HG03159 (cell line): ENCODE measurements around the gene FAAP20.

ENCODE experiments used
- ATAC-seq: cut with Tn5 transposase; IDR thresholded peaks from one replicate; pipeline ENCODE4 v1.9.1; 2021; ENCODE audit warnings: mild to moderate bottlenecking, moderate library complexity; ENCODE audit not compliant: unreplicated experiment

FAAP20 gene

DNA sequence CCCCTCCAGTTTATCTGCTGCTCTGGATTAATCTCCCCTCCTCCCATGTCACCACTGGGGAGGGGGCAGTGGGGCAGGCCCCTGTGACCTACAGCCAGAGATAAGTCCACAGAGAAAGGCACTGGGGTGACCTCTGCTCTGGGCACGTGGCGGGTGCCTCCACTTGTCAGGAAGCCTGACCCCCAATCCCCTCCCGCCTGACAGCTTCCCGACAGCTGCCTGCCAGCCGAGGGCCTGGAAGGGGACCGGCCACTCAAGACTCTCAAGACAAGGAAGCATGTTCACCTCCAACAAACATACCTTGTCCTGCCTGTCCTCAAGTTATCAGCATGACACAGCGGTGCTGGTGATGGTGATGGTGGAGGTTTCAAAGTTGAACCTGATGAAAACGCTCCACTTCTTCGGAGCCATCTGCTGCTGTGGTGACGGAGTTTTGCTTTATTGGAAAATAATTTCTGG, 3.2 kb upstream of the FAAP20 start:
- ATAC-seq: no peak

- no peak for ATAC-seq
These were observed 2.5 kb upstream of the FAAP20 start for GRCh38 chr1:2196901-2197638.

GRCh38 chr1:2195785-2196184, 1.2 kb upstream of the FAAP20 start:
- ATAC-seq: no peak

- peak; percentile 65 for ATAC-seq
These were observed 514 bp upstream of the FAAP20 start for GRCh38 chr1:2194898-2195673.

DNA sequence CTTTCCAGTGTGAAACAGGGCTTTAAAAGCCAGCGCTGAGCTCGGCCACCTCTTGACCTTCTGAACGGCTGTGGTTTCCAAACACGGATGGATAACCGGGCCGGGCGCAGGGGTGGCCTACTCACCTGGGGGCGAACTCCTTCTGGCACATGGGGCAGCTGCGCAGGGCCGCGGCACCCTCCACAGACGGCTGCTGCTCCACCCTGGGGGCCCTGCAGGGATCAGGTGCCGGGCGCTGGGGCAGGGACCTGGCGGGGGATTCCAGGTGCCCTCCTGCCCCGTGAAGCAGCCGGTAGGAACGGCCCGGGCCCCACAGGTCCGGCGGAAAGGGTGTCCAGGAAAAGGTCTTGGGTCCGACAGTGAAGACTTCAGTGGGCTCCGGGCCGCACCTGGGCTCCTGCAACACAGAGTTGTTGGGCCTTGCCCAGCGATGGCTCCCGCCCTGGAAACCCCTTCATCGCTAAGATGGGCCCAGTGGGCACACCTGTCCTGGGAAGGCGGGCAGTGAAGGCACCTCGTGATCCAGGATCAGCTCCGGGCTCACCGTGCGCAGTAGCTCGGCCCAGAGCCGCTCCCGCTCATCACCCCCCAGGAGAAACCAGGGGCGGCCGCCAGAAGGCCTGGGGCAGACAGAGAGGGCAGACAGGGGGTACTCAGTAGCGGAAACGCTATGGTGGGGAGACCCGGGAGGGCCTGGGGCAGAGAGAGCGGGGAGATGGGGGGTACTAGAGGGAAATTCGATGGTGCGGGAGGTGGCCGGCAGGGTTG, 874 bp downstream of the FAAP20 start:
- ATAC-seq: no peak

GRCh38 chr1:2192031-2192995, 2.3 kb downstream of the FAAP20 start:
- no peak for ATAC-seq

DNA sequence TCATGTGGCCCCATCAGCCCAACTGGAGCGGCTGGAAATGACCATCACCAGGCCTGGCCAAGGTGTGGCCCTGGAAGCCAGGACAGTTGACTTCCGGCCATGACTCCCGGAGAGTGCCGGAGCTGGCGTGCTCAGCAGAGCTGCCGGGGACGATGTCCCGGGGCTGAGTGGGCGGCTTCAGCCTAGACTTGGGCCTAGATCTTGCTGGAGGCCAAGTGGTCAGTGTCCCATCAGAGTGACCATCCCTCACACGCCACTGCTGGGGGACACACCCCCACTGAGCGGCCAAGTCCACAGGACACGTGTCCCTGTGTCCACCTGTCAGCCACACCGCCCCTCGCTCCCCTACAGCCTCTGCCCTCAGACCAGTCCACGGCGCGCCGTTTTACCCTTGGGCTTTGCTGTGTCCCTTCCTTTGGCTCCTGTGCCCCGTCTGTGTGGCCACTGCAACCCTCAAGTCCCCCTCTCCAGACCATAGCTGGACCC, 4.0 kb downstream of the FAAP20 start:
- ATAC-seq: no peak

DNA sequence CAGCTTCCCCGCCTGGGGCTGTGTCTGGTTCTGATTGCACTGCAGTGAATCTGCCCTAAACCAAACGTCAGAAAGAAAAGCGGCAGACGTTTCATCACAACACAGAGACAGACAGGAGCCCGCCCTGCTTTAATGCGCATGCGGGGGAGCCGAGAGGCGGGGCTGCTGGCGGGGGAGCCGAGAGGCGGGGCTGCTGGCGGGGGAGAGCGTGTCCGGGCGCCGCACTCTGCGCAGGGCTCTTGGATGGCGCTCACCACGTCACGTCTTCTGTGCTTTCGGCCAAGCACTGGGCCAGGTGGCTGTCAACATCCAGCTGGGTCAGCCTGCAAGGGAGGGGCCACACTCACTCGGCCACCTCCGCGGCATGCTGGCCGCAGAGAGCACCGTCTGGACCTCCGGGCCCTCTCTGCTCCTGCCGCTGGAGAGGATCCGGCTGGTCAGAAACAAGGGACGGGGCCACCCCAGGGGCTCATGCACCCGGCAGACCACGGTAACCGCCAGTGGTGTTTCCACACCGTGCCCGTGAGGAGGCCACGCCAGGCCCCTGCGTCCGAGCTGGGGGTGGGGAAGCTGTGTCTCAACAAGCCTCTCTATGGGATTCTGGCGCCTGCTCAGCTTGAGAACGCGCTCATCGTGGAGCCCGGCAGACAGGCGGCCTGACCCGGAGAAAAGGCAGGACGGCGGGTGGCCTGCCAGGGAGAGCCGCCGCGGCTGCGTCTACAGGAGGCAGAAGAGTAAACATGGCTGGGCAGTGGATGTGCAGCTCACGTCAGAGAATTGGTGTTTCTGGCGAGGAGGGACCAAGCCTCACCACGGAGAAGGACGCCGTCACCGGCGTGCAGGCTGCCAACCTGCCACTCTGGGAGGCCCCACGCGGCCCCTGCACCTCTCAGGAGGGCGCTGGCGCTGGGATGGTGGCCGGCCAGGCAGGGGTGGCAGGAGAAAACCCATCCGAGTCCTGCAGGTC, 4.8 kb downstream of the FAAP20 start:
- ATAC-seq: no peak

DNA sequence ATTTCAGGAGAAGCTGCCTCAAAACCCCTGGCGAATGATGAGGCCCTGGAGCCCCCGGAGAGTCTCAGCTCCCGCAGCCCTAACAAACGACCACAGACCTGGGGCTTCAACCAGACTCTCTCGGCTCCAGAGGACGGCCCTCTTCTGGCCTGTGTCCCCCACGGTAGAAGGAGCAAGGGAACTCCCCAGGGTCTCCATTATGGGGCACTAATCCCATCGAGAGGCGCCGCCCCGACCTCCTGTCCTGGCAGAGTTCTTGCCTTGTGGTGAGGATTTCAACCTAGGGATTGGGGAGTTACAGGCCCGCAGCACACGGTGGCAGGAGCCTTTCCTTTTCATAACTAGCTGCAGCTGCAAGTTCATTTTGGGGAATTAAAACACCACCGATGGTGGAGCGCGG, 6.2 kb downstream of the FAAP20 start:
- ATAC-seq: no peak

DNA sequence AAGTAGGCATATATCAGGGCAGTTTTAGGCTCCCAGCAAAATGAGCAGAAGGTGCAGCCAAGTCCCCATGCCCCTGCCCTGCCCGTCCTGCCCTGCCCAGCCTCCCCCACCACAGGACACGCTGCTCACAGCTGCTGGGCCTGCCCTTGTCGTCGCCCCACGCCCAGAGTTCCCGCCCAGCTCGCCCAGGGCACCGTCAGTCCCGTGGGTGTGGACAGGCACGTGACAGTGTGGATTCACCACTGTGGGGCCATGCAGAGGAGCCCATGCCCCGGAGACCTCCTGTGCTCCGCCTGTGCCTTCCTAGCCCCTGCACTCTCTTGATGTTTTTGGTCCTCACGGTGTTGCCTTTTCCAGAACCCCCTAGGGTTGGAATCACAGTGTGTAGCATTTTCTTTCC, 7.0 kb downstream of the FAAP20 start:
- ATAC-seq: no peak

GRCh38 chr1:2186901-2187300, 7.7 kb downstream of the FAAP20 start:
- no peak for ATAC-seq

GRCh38 chr1:2185880-2186855, 8.4 kb downstream of the FAAP20 start:
- ATAC-seq: no peak

GRCh38 chr1:2184934-2185333, 9.6 kb downstream of the FAAP20 start:
- ATAC-seq: no peak

DNA sequence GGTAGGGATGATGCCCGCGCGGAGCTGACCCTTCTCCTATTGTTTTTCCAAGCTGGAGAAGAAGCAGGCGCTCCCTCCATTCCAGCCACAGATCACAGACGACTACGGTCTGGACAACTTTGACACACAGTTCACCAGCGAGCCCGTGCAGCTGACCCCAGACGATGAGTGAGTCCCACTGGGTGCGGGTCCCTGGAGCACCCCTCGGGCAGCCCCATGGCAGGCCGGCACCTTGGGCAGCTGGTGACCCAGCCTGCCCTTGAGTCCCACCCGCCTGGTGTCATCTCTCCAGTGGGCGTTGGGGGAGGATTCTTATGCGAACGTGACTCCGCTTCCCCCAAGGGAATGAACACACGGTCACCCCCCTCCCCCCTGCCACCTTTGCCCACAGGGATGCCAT, 10.0 kb downstream of the FAAP20 start:
- ATAC-seq: no peak

DNA sequence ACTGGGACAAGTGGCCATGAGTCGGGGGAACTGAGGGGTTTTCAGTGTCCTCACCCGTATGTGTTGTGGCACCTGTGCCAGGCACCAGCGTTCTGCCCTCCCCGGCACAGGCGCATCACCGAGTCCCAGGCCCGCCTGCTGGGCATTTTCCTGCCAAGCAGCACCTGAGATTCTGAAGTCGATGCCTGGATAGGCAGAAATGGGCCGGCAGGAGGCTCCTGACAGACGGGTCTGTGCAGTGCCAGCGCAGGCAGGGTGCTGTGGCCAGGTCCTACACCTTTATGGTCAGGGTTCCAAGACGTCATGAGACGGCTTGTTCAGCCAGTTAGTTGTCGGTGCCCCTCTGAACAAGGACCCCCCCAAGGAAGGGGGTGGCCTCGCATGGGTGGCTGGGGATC, 10.6 kb downstream of the FAAP20 start:
- ATAC-seq: no peak

DNA sequence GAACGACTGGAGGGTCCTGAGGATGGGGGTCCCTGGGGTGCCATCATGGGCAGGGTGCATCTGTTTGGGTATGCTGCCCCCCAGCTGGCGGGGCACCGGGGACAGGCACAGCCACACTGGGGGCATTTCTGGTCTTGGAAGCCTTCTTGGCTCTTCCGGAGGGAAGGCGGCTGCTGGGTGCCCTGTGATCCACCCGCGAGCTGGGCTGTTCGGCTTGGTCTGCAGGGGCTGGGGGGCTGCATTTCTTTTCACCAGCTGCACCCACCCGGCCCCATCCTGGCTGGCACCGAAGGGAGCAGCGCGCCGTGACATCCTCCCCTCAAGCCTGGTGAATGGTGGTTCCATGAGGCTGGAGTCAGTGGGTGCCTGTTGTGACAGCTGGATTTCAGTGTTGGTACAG, 12.2 kb downstream of the FAAP20 start:
- no peak for ATAC-seq

- ATAC-seq: no peak
These were observed 12.8 kb downstream of the FAAP20 start for GRCh38 chr1:2181752-2182151.

- no peak for ATAC-seq
These were observed 13.3 kb downstream of the FAAP20 start for GRCh38 chr1:2181271-2181670.
